ENCODE data around the gene PNKD. TPM values are rescaled to one million over a fixed set of nuclear protein-coding genes. Genes with fewer than 3 reads are reported as not detected.

Gene PNKD
- total and polyA plus RNA-seq, 8 donors, result 35.1 to 121 (median 111) TPM

DNA sequence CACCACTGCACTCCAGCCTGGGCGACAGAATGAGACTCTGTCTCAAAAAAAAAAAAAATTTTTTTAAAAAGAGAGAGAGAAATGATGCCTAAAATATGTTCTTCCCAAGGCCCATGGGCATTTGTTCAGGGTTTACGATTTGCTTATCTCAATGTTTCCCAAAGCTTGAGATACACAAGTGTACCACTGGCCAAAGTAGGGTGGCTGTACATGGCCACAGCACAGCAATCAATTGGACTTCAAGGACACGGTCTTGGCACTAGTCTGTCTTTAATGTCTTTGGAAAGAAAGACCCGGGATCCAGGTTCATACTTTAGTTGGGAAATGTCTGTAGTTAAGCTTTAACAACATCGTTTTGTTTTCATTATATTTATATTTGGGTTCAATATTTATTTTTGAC lies 76.9 kb downstream of the PNKD start:
- WGBS, 5 donors, result 62 to 76% (median 68%) methylated on average over 5 of the region's 5 CpGs
- H3K4me1 ChIP-seq, result peaks cover 0 to 12% (median 5%) of the 10 kb centered on the region in 4 donors
- no peaks in the 10 kb centered on the region for H3K27me3 ChIP-seq
- no peak for DNase-seq
- no peak overlapping the region for H3K27ac ChIP-seq
- H3K36me3 ChIP-seq, result peaks cover 0 to 41% (median 38%) of the 10 kb centered on the region in 4 donors
- intact Hi-C loops (cut with DNase I; ENCODE audit: low total_unique reads), result no loop called here
- H3K9me3 ChIP-seq, result peaks cover 0 to 20% (median 7%) of the 10 kb centered on the region in 4 donors
- no peak overlapping the region for H3K4me3 ChIP-seq
- TF ChIP-seq, protein P1, sequence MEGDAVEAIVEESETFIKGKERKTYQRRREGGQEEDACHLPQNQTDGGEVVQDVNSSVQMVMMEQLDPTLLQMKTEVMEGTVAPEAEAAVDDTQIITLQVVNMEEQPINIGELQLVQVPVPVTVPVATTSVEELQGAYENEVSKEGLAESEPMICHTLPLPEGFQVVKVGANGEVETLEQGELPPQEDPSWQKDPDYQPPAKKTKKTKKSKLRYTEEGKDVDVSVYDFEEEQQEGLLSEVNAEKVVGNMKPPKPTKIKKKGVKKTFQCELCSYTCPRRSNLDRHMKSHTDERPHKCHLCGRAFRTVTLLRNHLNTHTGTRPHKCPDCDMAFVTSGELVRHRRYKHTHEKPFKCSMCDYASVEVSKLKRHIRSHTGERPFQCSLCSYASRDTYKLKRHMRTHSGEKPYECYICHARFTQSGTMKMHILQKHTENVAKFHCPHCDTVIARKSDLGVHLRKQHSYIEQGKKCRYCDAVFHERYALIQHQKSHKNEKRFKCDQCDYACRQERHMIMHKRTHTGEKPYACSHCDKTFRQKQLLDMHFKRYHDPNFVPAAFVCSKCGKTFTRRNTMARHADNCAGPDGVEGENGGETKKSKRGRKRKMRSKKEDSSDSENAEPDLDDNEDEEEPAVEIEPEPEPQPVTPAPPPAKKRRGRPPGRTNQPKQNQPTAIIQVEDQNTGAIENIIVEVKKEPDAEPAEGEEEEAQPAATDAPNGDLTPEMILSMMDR (IDR thresholded peaks at IDR 0.05), result no peak
- TF ChIP-seq POLR2A (IDR thresholded peaks at IDR 0.05) (no peak), POLR2AphosphoS5 (IDR thresholded peaks at IDR 0.05) (no peak), EP300 (IDR thresholded peaks at IDR 0.05) (no peak)

DNA sequence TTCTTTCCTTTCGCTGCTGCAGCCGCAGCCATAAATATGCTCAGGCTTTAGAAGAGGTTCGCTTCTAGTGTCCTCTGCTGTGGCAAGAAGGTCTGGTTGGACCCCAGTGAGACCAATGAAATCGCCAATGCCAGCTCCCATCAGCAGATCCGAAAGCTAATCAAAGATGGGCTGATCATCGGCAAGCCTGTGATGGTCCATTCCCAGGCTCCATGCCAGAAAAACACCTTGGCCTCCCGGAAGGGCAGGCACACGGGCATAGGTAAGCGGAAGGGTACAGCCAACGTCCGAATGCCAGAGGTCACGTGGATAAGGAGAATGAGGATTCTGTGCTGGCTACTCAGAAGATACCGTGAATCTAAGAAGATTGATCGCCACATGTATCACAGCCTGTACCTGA lies 83.7 kb downstream of the PNKD start:
- 77 to 81% (median 79%) methylated on average over 14 of the region's 14 CpGs for WGBS, 5 donors
- intact Hi-C loops (cut with DNase I; ENCODE audit: low total_unique reads), result no loop called here

DNA sequence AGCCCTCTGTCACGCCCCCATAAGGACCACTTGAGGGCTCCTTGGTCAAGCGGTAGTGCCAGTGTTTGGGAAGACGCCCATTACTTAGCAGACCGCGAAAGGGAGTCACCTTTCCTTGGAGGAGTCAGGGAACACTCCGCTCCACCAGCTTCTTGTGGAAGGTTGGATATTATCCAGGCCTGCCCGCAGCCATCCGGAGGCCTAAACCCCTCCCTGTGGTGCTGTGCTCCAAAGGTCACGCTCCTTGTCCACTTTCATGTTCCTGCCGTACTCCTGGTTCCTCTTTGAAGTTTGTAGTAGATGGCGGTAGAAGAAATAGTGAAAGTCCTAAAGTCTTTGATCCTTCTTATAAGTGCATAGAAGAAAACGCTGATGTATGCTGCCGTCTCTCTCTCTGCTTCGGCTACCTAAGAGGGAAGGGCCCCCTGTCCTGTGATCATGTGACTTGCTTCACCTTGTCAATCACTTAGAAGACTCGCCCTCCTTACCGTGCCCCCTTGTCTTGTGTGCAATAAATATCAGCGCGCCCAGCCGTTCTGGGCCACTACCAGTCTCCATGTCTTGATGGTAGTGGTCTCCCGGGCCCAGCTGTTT lies 84.6 kb downstream of the PNKD start:
- peaks cover 0 to 33% (median 23%) of the 10 kb centered on the region in 4 donors for H3K4me1 ChIP-seq
- TF ChIP-seq POLR2AphosphoS5 (IDR thresholded peaks at IDR 0.05) (peak in 2 of 3 donors; percentile 17 to 32), EP300 (IDR thresholded peaks at IDR 0.05) (no peak)
- peaks cover 0 to 22% (median 8%) of the 10 kb centered on the region in 4 donors for H3K9me3 ChIP-seq
- peak; percentile 34 to 86 for DNase-seq
- no peaks in the 10 kb centered on the region for H3K36me3 ChIP-seq
- no peak overlapping the region for H3K4me3 ChIP-seq
- no peaks in the 10 kb centered on the region for H3K27me3 ChIP-seq
- intact Hi-C loops (cut with DNase I; ENCODE audit: low total_unique reads), result loop anchor here (5.0 kb wide), 1 partner anchor 58 kb away; no protein-coding TSS in a partner anchor
- peak overlapping the region; percentile 18 to 64 (median 53) for H3K27ac ChIP-seq
- 37 to 66% (median 48%) methylated on average over 20 of the region's 20 CpGs for WGBS, 5 donors

More for the DNA sequence above, 83.7 kb downstream of the PNKD start:
- Histone ChIP-seq H3K4me3 (no peak overlapping the region), H3K27me3 (no peaks in the 10 kb centered on the region), H3K36me3 (no peaks in the 10 kb centered on the region), H3K4me1 (peaks cover 0 to 33% (median 23%) of the 10 kb centered on the region in 4 donors), H3K27ac (peak overlapping the region in 1 of 5 donors; percentile 42), H3K9me3 (peaks cover 0 to 22% (median 8%) of the 10 kb centered on the region in 4 donors)
- no peak for DNase-seq
- TF ChIP-seq POLR2A (IDR thresholded peaks at IDR 0.05) (no peak), POLR2AphosphoS5 (IDR thresholded peaks at IDR 0.05) (no peak)
- TF ChIP-seq, protein P1 (IDR thresholded peaks at IDR 0.05), result no peak

DNA sequence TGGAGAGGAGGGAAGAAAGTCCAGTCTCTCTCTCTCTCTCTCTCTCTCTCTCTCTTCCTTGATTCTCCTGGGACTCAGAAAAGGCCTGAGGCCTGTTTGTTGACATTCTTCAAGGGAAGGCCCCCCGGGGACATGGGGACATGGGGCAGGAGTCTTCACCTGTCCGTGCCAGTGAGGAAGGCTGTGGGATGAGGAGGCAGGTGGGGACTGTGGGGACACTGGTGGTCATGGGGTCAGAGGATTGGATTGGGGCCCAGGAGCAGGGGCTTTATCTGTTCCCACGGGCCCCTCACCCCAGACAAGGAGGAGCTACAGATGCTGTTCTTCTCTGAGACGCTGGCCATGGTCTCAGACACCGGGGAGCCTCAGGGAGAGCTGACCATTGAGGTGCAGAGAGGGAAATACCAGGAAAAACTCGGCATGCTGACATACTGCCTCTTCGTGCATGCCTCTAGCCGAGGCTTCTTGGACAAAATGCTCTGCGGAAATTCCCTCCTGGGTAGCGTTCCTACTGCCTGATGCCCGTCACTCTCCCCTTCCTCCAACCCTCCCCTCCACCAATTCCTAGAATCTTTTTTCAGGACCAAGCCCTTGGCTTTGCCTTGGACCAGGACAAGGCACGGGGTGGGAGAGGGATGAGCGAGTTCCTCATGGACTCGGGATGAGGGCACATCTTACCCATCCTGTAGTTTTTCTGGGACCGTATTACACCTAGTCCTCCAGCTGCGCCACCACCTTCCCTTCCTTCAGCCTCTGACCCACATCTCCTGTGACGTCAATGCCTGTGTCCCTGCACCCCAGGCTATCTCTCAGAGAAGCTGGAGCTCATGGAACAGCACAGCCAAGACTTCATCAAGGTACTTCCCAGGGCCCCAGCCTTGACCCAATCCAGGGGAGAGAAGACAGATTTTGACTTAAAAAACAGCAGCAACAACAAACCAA lies 87.2 kb downstream of the PNKD start:
- Histone ChIP-seq H3K36me3 (no peaks in the 10 kb centered on the region), H3K4me3 (no peak overlapping the region), H3K27me3 (no peaks in the 10 kb centered on the region), H3K27ac (peak overlapping the region in 3 of 5 donors; percentile 18 to 35 (median 19)), H3K4me1 (peaks cover 0 to 36% (median 23%) of the 10 kb centered on the region in 4 donors), H3K9me3 (no peaks in the 10 kb centered on the region)
- WGBS, 5 donors, result 53 to 72% (median 60%) methylated on average over 16 to 17 of the region's 17 CpGs
- DNase-seq, result peak in 1 of 2 donors; percentile 49
- TF ChIP-seq POLR2AphosphoS5 (IDR thresholded peaks at IDR 0.05) (no peak), EP300 (IDR thresholded peaks at IDR 0.05) (no peak), POLR2A (IDR thresholded peaks at IDR 0.05) (no peak)
- TF ChIP-seq, protein P1 (IDR thresholded peaks at IDR 0.05), result no peak
- intact Hi-C loops (cut with DNase I; ENCODE audit: low total_unique reads), result loop anchor here (5.0 kb wide), 1 partner anchor 60 kb away; no protein-coding TSS in a partner anchor

All from stomach (tissue), 9 donors.